Activated effector memory CD4-positive, alpha-beta T cell treated with anti-CD3 and anti-CD28 coated beads, Interleukin-2, amount 50 U/mL, for 16 hours (primary cell): ENCODE data around the gene COL21A1.

ENCODE experiments used
- DNase-seq: peaks from one replicate; pipeline ENCODE4 v3.0.0-alpha.2; 2020

Gene COL21A1

GRCh38 chr6:56244528-56245253 is 2.7 kb downstream of the COL21A1 start:
- no peak for DNase-seq

DNA sequence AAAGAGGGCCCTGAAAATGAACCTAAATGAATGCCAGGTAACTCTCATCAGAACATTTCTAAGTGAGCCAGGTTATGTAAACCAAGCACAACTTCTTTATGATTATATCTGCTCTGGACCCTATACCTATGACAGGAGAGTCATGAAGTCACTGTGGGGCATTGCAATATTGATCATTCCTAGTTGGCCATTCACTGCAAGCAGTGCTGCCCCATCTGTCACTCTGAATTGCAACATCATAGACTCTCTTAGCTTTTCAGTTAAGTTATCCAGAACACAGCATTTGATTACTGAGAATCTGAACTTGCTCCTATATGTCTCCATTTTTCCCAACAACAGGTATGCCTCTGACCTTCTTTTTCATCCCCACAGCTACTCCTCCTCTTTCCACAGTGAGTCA is 3.3 kb downstream of the COL21A1 start:
- no peak for DNase-seq

GRCh38 chr6:56243518-56244070 is 3.8 kb downstream of the COL21A1 start:
- no peak for DNase-seq

DNA sequence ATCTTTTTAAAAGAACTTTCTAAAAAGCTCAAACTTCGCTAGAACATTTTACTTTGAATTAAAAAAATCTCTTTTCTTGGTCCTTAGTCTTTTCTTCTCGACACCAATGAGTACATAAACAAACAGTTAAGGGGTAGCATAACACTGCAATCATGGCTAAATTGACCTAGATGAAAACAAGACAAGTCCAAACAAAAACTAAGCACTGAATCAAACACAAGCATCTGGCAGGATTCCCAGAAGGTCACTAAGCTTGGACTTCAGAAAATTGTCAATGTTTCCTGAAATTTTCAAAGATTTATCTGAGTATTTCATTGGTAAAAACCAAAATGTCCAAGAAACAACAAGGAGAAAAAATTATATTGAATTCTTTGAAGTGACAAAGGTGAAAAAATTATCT is 5.0 kb downstream of the COL21A1 start:
- no peak for DNase-seq

- DNase-seq: no peak
These were observed 6.1 kb downstream of the COL21A1 start for GRCh38 chr6:56241124-56241802.

GRCh38 chr6:56238352-56238751 is 9.0 kb downstream of the COL21A1 start:
- DNase-seq: no peak

GRCh38 chr6:56235245-56235644 is 12.1 kb downstream of the COL21A1 start:
- DNase-seq: no peak

GRCh38 chr6:56232436-56232835 is 14.9 kb downstream of the COL21A1 start:
- DNase-seq: no peak

DNA sequence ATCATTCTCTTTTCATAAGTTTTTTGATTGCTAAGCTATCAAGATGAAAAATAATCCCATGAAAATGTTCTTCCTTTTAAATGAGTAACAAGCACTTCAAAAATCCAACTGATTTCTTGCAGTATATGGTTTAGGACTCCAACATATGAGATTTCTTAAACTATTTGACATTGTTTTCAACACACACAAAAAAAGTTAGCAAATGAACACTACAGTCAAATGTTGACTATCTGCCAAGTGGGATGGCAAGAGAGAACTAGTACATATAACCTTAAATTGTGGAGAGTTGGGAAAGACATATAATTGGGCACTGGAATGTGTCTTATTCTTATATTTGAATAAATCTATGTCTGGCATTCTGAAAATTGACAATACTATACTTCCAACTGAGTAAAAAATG is 15.6 kb downstream of the COL21A1 start:
- no peak for DNase-seq

- no peak for DNase-seq
These were observed 16.3 kb downstream of the COL21A1 start for GRCh38 chr6:56230976-56231566.

DNA sequence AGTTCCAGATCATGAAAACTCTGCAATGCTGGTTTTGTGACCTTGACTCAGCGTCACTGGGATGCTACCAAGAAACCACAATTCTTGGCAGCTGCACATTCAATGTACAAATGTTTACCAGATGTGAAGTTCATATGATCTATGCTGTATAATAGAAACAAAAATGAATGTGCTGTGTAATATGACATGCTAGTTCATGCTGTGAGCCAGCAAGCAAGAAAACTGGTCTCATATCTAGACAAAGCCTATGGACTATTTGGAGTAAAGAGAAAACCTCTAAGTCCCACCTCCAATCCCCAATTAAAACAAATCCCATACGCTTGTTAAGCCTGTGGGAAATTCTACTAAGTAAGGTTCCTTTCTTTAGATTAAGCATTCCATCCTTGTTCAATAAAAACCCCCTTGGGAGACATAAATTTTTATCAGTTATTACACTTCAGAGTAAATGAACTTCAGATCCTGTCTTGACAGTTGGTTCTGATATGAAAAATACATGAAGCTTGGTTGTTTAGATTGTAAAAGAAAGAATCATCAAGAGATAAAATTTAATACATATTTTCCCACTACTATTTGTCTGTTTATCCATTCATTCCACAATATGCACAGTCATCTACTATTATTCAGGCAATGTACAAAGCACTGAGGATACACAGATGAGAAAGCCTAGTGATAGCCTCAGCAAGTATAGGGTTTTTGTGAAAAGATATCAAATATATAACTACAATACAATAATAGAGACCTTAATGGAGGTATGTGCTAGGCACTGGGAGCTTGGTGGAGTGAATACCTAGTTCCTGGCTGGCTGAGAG is 20.1 kb downstream of the COL21A1 start:
- no peak for DNase-seq

- no peak for DNase-seq
These were observed 23.4 kb downstream of the COL21A1 start for GRCh38 chr6:56223995-56224394.

- no peak for DNase-seq
These were observed 24.9 kb downstream of the COL21A1 start for GRCh38 chr6:56222499-56222898.

DNA sequence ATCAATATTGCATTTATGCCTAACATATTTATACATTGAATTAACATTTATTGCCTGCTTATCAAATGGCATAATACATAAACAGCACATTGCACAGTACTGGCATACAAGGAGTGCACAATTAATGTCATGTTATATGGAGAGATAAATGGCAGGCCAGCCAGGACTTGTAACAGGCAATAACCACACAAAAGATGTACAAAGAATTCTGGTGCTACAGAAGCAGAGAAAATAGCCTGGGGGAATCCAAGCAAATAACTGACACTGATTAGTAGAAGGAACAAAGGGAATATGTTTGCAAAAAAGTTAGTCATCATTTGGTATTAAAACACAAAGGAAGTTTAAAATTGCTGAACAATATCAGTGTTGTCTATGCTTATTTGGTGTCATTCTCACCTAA is 27.3 kb downstream of the COL21A1 start:
- DNase-seq: no peak

DNA sequence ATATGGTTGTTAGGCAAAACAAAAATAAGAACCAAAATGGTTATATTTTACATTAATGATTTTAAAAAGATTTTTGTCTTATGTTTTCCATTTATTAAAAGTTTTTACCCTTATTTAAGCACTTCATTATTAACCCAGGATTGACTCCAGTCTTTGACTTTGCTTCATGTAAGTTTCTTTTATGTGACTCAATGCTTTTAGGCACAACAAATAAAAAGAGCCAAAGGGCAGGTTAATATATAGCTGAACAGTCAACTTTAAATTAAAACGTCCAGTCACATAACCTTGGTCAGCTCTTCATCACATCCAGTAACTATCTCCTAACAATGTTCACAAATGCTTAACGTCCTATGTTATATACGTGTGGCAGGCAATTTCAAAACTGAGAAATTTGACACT is 32.7 kb downstream of the COL21A1 start:
- DNase-seq: no peak

- no peak for DNase-seq
These were observed 33.2 kb downstream of the COL21A1 start for GRCh38 chr6:56214041-56214702.

DNA sequence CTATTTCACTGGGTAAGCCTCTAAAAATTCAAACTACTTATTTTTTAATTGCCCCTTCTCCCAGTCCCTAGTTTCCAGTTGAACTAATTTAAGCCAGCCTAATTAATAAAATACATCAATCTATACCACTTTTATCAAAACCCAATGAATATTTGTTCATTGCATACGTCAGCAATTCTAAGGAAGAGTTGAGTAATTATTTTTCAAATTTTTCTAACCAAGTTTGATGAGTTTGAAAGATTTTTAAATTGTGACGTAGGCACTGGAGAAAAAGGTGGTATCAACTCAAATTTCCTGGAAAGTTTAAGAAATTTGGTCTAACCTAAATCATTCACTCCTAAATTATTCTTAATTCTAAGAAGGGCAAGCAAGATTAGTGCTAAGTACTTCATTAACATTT is 35.7 kb downstream of the COL21A1 start:
- no peak for DNase-seq

DNA sequence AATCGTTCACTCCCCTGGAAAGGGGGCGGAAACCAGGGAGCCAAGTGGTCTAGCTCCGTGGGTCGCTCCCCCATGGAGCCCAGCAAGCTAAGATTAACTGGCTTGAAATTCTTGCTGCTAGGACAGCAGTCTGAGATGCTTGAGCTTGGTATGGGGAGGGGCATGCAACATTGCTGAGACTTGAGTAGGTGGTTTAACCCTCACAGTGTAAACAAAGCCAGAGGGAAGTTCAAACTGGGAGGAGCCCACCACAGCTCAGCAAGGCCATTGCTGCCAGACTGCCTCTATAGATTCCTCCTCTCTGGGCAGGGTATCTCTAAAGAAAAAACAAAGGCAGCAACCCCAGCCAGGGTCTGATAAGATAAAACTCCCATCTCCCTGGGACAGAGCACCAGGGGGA is 43.2 kb downstream of the COL21A1 start:
- DNase-seq: no peak

GRCh38 chr6:56199956-56200355 is 47.4 kb downstream of the COL21A1 start:
- DNase-seq: no peak

GRCh38 chr6:56193846-56194245 is 53.5 kb downstream of the COL21A1 start:
- no peak for DNase-seq

- DNase-seq: no peak
These were observed 59.0 kb downstream of the COL21A1 start for GRCh38 chr6:56188429-56188828.

DNA sequence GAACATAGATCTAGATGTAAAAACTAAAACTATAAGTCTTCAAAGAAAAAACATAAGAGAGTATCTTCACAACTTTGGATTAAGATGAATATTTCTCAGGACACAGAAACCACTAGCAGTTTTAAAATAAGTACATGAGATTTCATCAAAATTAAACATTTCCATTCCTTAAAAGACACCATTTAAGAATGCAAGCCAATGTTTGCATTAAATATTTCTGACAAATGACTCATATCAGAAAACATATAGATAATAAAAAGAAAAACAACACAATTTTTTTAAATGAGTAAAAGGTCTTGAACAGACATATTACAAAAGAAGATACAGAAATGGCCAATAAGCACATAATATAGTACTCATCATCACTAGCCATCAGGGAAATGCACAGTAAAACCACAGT is 59.7 kb downstream of the COL21A1 start:
- no peak for DNase-seq

DNA sequence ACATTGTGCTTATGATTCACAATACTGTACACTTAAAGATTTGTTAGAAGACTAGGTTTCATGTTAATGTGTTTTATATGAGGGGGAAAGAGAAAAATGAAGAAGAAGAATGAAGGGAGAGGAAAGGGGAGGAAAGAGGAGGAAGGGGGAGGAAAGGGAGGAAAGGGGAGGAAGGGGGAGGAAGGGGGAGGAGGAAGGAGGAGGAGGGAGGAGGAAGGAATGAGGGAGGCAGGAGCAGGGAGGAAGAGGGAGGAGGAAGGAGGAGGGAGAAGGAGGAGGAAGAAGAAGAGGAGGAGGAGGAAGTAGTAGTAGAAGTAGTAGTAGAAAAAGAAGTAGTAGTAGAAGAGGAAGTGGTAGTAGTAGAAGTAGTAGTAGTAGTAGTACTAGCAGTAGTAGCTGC is 70.6 kb downstream of the COL21A1 start:
- no peak for DNase-seq
